Upper lobe of left lung (tissue), 4 donors: ENCODE results near the gene CDC73.

ENCODE experiments used
- EP300 ChIP-seq, 4 donors: sonication (generic); formaldehyde crosslinking; IDR thresholded peaks; one replicate each; pipeline ENCODE4 v1.5.1; 2017; ENCODE audit warnings: antibody characterized with exemption in 4 of 4, control low read depth in 2 of 4
- TF ChIP-seq, protein P1 (sequence below), 6 experiments: fragments of 450-650 bp in 4 of 6; fragments of 200-600 bp in 2 of 6; sonication (generic) in 2 of 6; IDR thresholded peaks; one replicate each; pipeline ENCODE4 v1.5.1; 2016 to 2019; ENCODE audit warnings: antibody characterized with exemption in 6 of 6

- TF ChIP-seq, protein P1, sequence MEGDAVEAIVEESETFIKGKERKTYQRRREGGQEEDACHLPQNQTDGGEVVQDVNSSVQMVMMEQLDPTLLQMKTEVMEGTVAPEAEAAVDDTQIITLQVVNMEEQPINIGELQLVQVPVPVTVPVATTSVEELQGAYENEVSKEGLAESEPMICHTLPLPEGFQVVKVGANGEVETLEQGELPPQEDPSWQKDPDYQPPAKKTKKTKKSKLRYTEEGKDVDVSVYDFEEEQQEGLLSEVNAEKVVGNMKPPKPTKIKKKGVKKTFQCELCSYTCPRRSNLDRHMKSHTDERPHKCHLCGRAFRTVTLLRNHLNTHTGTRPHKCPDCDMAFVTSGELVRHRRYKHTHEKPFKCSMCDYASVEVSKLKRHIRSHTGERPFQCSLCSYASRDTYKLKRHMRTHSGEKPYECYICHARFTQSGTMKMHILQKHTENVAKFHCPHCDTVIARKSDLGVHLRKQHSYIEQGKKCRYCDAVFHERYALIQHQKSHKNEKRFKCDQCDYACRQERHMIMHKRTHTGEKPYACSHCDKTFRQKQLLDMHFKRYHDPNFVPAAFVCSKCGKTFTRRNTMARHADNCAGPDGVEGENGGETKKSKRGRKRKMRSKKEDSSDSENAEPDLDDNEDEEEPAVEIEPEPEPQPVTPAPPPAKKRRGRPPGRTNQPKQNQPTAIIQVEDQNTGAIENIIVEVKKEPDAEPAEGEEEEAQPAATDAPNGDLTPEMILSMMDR (IDR thresholded peaks at IDR 0.05): no peak
- no peak for TF ChIP-seq EP300 (IDR thresholded peaks at IDR 0.05)
Observed at GRCh38 chr1:193079187-193079586, 42.6 kb upstream of the CDC73 start.
